GM18505 (cell line): ENCODE results near the gene CACNA2D4.

Source experiments
- ATAC-seq: cut with Tn5 transposase; IDR thresholded peaks from one replicate; pipeline ENCODE4 v1.9.1; 2021; ENCODE audit not compliant: unreplicated experiment
- POLR2A ChIP-seq: IDR thresholded peaks from 4 replicates; pipeline ENCODE4 v1.6.1; 2011; ENCODE audit warnings: borderline replicate concordance; ENCODE audit not compliant: insufficient read depth, insufficient read length; ENCODE audit errors: extremely low read depth

CACNA2D4 gene

GRCh38 chr12:1834186-1834925, 84.1 kb downstream of the CACNA2D4 start:
- ATAC-seq: no peak
- TF ChIP-seq POLR2A: no peak

GRCh38 chr12:1833596-1834028, 84.8 kb downstream of the CACNA2D4 start:
- no peak for ATAC-seq
- TF ChIP-seq POLR2A: no peak

- no peak for ATAC-seq
- no peak for TF ChIP-seq POLR2A
These were observed 85.5 kb downstream of the CACNA2D4 start for GRCh38 chr12:1832801-1833595.

- TF ChIP-seq POLR2A: no peak
- ATAC-seq: no peak
These were observed 87.2 kb downstream of the CACNA2D4 start for GRCh38 chr12:1830981-1831963.

- ATAC-seq: no peak
- no peak for TF ChIP-seq POLR2A
These were observed 88.0 kb downstream of the CACNA2D4 start for GRCh38 chr12:1830401-1830845.

- no peak for TF ChIP-seq POLR2A
- no peak for ATAC-seq
These were observed 89.0 kb downstream of the CACNA2D4 start for GRCh38 chr12:1829306-1829900.

GRCh38 chr12:1828856-1829255, 89.6 kb downstream of the CACNA2D4 start:
- TF ChIP-seq POLR2A: no peak
- no peak for ATAC-seq

GRCh38 chr12:1827826-1828805, 90.3 kb downstream of the CACNA2D4 start:
- ATAC-seq: no peak
- TF ChIP-seq POLR2A: no peak

GRCh38 chr12:1826867-1827705, 91.4 kb downstream of the CACNA2D4 start:
- TF ChIP-seq POLR2A: no peak
- ATAC-seq: no peak

- no peak for ATAC-seq
- TF ChIP-seq POLR2A: no peak
These were observed 92.1 kb downstream of the CACNA2D4 start for GRCh38 chr12:1826401-1826800.
